ENCODE results near the gene PSMD8.
A peak's percentile ranks its signal among the peaks of the same experiment; 100 is the strongest.
"Not testable (repeated sequence)": the region's sequence is repeated elsewhere in the genome, so short reads cannot be mapped to it uniquely, and the experiment has no call there.

PSMD8 gene

GRCh38 chr19:38362076-38362945, 12.1 kb upstream of the PSMD8 start:
- peak; percentile 3 for DNase-seq (ENCODE audit: low read depth)

DNA sequence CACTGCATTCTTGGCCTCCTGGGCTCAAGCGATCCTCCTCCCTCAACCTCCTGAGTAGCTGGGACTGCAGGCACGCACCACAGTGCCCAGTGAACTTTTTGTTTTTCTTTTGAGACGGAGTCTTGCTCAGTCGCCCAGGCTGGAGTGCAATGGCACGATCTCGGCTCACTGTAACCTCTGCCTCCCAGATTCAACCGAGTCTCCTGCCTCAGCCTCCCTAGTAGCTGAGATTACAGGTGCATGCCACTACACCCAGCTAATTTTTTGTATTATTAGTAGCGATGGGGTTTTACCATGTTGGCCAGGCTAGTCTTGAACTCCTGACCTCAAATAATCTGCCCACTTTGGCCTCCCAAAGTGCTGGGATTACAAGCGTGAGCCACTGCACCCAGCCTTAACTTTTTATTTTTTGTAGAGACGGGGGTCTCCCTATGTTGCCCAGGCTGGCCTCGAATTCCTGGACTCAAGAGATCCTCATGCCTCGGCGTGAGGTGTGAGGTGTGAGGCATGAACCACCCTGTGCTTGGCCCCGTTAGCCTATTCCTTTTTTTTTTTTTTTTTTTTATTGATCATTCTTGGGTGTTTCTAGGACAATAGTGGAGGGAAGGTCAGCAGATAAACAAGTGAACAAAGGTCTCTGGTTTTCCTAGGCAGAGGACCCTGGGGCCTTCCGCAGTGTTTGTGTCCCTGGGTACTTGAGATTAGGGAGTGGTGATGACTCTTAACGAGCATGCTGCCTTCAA, 11.3 kb upstream of the PSMD8 start:
- DNase-seq (ENCODE audit: low read depth), result not testable (repeated sequence)

DNA sequence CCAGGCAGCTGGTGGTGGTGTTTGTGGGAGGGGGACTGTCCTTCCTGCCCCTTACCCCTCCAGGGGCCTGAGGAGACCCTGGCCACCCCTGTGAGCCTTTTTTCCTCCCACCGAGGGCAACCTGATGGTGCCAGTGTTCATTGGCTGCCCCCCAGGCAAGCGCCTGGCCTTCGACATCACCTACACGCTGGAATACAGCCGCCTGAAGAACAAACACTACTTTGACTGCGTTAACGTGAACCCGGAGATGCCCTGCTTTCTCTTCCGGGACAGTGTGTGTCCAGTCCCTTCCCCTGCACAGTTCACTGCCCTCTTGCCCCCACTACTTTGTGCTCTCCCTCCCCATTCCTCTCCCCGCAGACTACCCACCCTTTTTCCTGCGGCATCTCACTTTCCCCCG, 7.3 kb upstream of the PSMD8 start:
- DNase-seq (ENCODE audit: low read depth), result no peak

GRCh38 chr19:38369584-38369983, 4.8 kb upstream of the PSMD8 start:
- DNase-seq (ENCODE audit: low read depth), result no peak

DNA sequence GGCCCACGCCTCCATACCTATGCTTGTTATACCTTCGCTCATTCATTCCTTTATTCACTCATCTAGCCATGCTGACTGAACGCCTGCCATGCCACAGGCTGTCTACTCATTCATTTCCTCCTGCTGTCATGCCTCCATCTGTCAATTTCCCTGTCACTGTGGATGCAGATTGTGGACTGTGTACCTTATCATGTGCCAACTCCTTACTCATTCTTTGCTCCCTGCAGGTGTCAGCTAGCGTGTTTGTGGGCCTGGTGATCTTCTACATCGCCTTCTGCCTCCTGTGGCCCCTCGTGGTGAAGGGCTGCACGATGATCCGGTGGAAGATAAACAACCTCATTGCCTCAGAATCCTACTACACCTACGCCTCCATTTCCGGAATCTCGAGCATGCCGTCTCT, 4.1 kb upstream of the PSMD8 start:
- no peak for DNase-seq (ENCODE audit: low read depth)

DNA sequence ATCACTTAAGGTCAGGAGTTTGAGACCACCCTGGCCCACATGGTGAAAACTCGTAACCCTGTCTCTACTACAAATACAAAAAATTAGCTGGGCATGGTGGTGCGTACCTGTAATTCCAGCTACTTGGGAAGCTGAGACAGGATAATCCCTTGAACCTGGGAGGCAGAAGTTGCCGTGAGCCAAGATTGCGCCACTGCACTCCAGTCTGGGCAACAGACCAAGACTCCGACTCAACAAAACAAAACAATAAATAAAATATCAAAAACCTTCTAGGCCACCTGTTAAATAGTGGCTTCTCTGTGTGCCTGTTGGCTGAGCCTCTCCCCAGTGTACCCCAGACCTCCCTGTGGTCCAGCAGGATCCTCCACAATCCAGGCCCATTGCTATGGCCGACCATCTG, 3.3 kb upstream of the PSMD8 start:
- DNase-seq (ENCODE audit: low read depth), result no peak

DNA sequence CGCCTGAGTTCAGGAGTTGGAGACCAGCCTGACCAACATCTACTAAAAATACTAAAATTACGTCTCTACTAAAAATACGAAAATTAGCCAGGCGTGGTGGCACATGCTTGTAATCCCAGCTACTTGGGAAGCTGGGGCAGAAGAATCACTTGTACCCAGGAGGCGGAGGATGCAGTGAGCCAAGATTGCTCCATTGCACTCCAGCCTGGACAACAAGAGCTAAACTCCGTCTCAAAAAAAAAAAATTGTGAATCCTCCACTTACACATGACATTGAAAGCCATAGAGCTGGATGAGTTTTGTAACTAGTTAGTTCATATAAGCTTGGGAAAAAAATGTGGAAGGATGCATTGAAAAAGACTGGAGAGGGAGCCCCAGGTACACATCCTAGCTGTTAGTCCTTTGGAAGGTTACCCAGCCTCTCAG, 452 bp upstream of the PSMD8 start:
- no peak for DNase-seq (ENCODE audit: low read depth)

GRCh38 chr19:38375098-38375493, 725 bp downstream of the PSMD8 start:
- DNase-seq (ENCODE audit: low read depth), result no peak

DNA sequence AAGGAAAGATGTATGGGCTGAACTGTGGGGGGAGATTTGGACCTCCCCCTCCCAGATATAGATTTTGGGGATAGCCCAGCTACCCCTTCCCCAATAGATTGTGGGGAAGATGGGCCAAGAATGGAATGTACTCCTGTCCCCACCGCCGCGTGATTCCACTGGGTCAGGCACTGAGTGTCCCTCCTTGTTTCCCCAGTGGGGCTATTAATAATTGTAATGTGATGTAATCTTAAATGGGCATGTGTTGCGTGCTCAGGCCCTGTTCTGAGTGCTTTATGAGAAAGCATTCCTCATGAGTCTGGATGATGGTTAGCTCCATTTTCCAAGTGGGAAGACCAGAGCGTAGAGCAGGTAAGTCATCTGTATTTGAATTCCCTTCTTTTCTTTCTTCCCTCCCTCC, 1.4 kb downstream of the PSMD8 start:
- no peak for DNase-seq (ENCODE audit: low read depth)

DNA sequence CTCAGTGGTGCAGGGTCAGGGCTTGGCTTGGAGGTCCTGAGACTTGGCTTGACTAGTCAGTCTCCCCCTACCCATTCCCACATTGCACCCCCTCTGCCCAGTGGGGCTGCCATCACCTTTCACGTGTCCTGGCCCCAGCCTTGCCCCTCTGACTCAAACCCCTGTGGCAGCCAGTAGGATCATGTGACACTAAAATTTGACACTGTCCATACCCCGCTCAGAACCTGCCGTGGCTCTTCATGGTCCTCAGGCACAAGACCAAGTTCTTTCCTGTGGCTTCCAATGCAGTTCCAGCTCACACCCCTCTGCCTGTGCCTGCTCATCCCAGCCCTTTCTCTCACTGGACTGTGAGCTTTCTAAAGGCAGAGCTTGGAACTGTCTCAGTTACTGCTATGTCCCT, 2.2 kb downstream of the PSMD8 start:
- DNase-seq (ENCODE audit: low read depth), result no peak

GRCh38 chr19:38377052-38377451, 2.7 kb downstream of the PSMD8 start:
- DNase-seq (ENCODE audit: low read depth), result no peak

GRCh38 chr19:38378866-38379265, 4.5 kb downstream of the PSMD8 start:
- DNase-seq (ENCODE audit: low read depth), result no peak

GRCh38 chr19:38381138-38381537, 6.8 kb downstream of the PSMD8 start:
- DNase-seq (ENCODE audit: low read depth), result no peak

DNA sequence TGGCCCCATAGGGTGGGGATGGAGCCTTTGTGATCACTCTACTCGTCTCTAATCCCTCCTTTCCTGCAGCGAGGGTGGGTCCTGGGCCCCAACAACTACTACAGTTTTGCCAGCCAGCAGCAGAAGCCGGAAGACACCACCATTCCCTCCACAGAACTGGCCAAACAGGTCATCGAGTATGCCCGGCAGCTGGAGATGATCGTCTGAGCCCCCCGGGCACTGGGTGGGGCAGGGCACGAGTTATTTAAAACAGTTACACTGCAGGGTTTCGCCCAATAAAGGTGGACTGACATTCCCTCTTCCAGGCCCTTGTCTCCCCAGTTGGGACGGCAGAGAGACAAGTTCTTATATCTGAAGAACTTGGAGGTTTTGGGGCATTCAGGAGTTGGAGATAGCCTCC, 8.8 kb downstream of the PSMD8 start:
- no peak for DNase-seq (ENCODE audit: low read depth)

- DNase-seq (ENCODE audit: low read depth), result no peak
Measured at GRCh38 chr19:38383743-38384142, 9.4 kb downstream of the PSMD8 start.

- DNase-seq (ENCODE audit: low read depth), result no peak
Measured at GRCh38 chr19:38384209-38385027, 10.0 kb downstream of the PSMD8 start.

- DNase-seq (ENCODE audit: low read depth), result no peak
Measured at GRCh38 chr19:38385057-38385803, 10.9 kb downstream of the PSMD8 start.

- DNase-seq (ENCODE audit: low read depth), result no peak
Measured at GRCh38 chr19:38385804-38386257, 11.5 kb downstream of the PSMD8 start.

DNA sequence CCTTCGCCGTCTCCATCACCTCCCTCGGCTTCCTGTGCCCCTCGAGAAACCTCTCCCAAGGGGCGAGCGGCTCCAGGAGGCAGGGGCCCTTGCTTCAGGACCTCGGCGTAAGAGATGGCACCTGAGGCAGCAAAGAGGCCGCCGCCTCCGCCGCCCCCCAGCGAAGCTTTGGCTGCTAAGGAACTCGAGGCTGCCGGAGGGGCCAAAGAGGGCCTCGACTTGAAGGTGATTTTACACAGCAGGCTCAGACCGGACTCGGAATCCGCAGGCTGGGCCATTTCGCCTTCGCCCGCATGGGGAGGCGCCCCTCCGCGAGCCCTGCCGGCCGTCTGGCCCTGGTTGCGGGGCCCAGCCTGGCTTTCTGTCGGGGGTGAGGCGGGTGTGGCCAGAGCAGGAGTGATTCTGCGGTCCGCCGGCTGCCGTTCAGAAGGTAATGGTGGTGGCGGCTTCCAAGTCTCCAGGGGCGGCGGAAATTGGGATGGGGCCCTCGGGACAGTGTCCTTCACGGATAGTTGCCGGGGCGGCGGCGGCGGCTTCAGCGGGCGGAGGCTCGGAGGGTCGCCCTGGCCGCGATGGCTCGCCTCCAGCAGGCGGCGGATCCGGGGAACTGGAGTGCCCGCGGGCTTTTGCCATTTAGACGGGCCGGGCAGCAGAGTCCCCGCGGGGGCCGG, 12.1 kb downstream of the PSMD8 start:
- DNase-seq (ENCODE audit: low read depth), result no peak

GRCh38 chr19:38386971-38387549, 12.7 kb downstream of the PSMD8 start:
- DNase-seq (ENCODE audit: low read depth), result no peak
